K562 (cell line): ENCODE data around the gene PRCP. TPM values are rescaled to one million over a fixed set of nuclear protein-coding genes. Genes with fewer than 3 reads are reported as not detected.

Experiments
- ATF7 ChIP-seq: fragments of 450-650 bp; IDR thresholded peaks from 2 replicates; pipeline ENCODE4 v1.7.1; 2014; ENCODE audit warnings: mild to moderate bottlenecking, moderate library complexity
- CCAR2 ChIP-seq: fragments of 200-400 bp; formaldehyde crosslinking; IDR thresholded peaks from 2 replicates; pipeline ENCODE4 v1.6.1; 2017; ENCODE audit warnings: mild to moderate bottlenecking, low read depth, low read length
- EZH2 ChIP-seq: IDR thresholded peaks from 2 replicates; pipeline ENCODE4 v1.6.1; 2012; ENCODE audit warnings: low read depth, mild to moderate bottlenecking, inconsistent platforms, low read length, borderline replicate concordance
- MTA3 ChIP-seq: fragments of 450-650 bp; formaldehyde crosslinking; IDR thresholded peaks from 2 replicates; pipeline ENCODE4 v1.6.1; 2017; ENCODE audit warnings: mild to moderate bottlenecking, borderline replicate concordance
- NR4A1 ChIP-seq, 2 experiments: fragments of 250-450 bp in 1 of 2; fragments of 450-650 bp in 1 of 2; sonication (Bioruptor Pico) in 1 of 2; IDR thresholded peaks; 2 replicates each; pipeline versions ENCODE4 v1.4.0 to v1.6.1; 2016 to 2020; ENCODE audit warnings: mild to moderate bottlenecking in 2 of 2, missing compliant biosample characterization in 1 of 2, missing genetic modification characterization in 1 of 2, moderate library complexity in 1 of 2
- PHB ChIP-seq: fragments of 250-450 bp; sonication (Bioruptor Pico); IDR thresholded peaks from 2 replicates; pipeline ENCODE4 v1.5.0; 2021
- RBM34 ChIP-seq: fragments of 200-400 bp; formaldehyde crosslinking; IDR thresholded peaks from 2 replicates; pipeline ENCODE4 v1.6.1; 2018; ENCODE audit warnings: low read length, borderline replicate concordance; ENCODE audit not compliant: insufficient read depth
- RREB1 ChIP-seq: fragments of 250-450 bp; sonication (Bioruptor Pico); IDR thresholded peaks from 2 replicates; pipeline ENCODE4 v1.4.0; 2020
- TCF7 ChIP-seq: sonication (generic); IDR thresholded peaks from 2 replicates; pipeline ENCODE4 v1.6.1; 2016; ENCODE audit warnings: antibody characterized with exemption, borderline replicate concordance
- YBX1 ChIP-seq: fragments of 450-650 bp; IDR thresholded peaks from 2 replicates; pipeline ENCODE4 v1.7.1; 2016; ENCODE audit warnings: mild to moderate bottlenecking
- ZBTB11 ChIP-seq, 3 experiments: fragments of 200-800 bp in 1 of 3; fragments of 250-450 bp in 1 of 3; fragments of 450-650 bp in 1 of 3; sonication (Bioruptor Pico) in 1 of 3; sonication (Bioruptor generic) in 1 of 3; formaldehyde crosslinking in 1 of 3; IDR thresholded peaks; 2 replicates each; pipeline versions ENCODE4 v1.6.1 to v1.8.0; 2016 to 2022; ENCODE audit warnings: mild to moderate bottlenecking in 2 of 3, missing genetic modification characterization in 2 of 3, missing compliant biosample characterization in 1 of 3, moderate library complexity in 1 of 3
- ZNF133 ChIP-seq: fragments of 250-450 bp; sonication (Bioruptor Pico); IDR thresholded peaks from 2 replicates; pipeline ENCODE4 v1.4.0; 2020; ENCODE audit warnings: mild to moderate bottlenecking
- polyA plus RNA-seq, 8 experiments: library from polyadenylated mRNA; depleted of rRNA in 4 of 8; stranded (reverse) in 5 of 8; unstranded in 3 of 8; fragments of >200 nt; fragmentation: Nextera tagmentation in 2 of 8; fragmentation: Illumina TruSeq in 1 of 8; extraction: Ambion mirVana in 2 of 8; extraction: Trizol in 1 of 8; gene quantifications; 2 replicates each; pipeline versions ENCODE4 v1.2.1 to v1.2.3, GENCODE V29; 2011 to 2014; ENCODE audit warnings: inconsistent platforms in 1 of 8, missing spikeins in 1 of 8
- total RNA-seq, 7 experiments: library from RNA; depleted of rRNA in 6 of 7; stranded (reverse); fragments of >200 nt in 6 of 7; fragmentation: Illumina TruSeq in 2 of 7; extraction: Trizol in 2 of 7; gene quantifications; 2 replicates each; pipeline versions ENCODE4 v1.2.1 to v1.2.3, GENCODE V29; 2011 to 2021; ENCODE audit warnings: low replicate concordance in 1 of 7
- TF ChIP-seq, protein P1 (sequence below): fragments of 200-800 bp; sonication (Bioruptor generic); IDR thresholded peaks from 2 replicates; pipeline ENCODE4 v1.6.1; 2017; ENCODE audit warnings: missing genetic modification characterization, missing compliant biosample characterization
- TF ChIP-seq, protein P2 (sequence below): fragments of 250-450 bp; sonication (Bioruptor Pico); IDR thresholded peaks from 2 replicates; pipeline ENCODE4 v1.4.0; 2020; ENCODE audit warnings: mild to moderate bottlenecking, moderate library complexity, borderline replicate concordance

The PRCP gene
- total and polyA plus RNA-seq, 9 of the 15 experiments (the other 6 are each of a cell fraction or from before 2014, with no cell fraction given): 9.5 to 43.1 (median 23.2) TPM

DNA sequence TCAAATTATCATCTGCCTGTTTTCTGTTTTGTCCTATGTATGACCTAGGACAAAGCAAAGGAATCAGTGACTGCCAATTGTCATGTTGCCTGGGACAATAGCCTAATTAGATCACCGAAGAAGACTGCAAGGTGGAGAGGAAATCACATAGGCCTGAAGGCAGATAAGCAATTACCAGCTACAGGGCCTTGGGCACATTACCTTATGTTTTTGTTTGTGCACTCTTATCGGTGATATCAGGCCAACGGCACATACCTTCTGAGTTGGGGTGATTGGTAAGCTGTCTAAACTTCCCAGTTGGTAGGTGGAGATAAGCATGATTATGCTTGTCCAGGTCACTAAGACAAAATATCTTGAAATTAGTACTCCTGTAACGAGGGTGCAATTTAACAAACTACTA lies 108.5 kb downstream of the PRCP start (continued):
- no peak for TF ChIP-seq ZBTB11 (CRISPR knock-in tag; IDR thresholded peaks at IDR 0.05)
- no peak for TF ChIP-seq RREB1 (CRISPR knock-in tag)
- TF ChIP-seq, protein P1, sequence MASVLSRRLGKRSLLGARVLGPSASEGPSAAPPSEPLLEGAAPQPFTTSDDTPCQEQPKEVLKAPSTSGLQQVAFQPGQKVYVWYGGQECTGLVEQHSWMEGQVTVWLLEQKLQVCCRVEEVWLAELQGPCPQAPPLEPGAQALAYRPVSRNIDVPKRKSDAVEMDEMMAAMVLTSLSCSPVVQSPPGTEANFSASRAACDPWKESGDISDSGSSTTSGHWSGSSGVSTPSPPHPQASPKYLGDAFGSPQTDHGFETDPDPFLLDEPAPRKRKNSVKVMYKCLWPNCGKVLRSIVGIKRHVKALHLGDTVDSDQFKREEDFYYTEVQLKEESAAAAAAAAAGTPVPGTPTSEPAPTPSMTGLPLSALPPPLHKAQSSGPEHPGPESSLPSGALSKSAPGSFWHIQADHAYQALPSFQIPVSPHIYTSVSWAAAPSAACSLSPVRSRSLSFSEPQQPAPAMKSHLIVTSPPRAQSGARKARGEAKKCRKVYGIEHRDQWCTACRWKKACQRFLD (CRISPR knock-in tag): no peak
- TF ChIP-seq CCAR2: no peak
- no peak for TF ChIP-seq NR4A1 (CRISPR knock-in tag; IDR thresholded peaks at IDR 0.05)
- TF ChIP-seq NR4A1 (tag; IDR thresholded peaks at IDR 0.05): no peak
- TF ChIP-seq TCF7: no peak
- TF ChIP-seq ZNF133 (CRISPR knock-in tag): no peak
- TF ChIP-seq EZH2: no peak; the same call in 1 of the 2 replicates
- TF ChIP-seq, protein P2, sequence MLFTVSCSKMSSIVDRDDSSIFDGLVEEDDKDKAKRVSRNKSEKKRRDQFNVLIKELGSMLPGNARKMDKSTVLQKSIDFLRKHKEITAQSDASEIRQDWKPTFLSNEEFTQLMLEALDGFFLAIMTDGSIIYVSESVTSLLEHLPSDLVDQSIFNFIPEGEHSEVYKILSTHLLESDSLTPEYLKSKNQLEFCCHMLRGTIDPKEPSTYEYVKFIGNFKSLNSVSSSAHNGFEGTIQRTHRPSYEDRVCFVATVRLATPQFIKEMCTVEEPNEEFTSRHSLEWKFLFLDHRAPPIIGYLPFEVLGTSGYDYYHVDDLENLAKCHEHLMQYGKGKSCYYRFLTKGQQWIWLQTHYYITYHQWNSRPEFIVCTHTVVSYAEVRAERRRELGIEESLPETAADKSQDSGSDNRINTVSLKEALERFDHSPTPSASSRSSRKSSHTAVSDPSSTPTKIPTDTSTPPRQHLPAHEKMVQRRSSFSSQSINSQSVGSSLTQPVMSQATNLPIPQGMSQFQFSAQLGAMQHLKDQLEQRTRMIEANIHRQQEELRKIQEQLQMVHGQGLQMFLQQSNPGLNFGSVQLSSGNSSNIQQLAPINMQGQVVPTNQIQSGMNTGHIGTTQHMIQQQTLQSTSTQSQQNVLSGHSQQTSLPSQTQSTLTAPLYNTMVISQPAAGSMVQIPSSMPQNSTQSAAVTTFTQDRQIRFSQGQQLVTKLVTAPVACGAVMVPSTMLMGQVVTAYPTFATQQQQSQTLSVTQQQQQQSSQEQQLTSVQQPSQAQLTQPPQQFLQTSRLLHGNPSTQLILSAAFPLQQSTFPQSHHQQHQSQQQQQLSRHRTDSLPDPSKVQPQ (CRISPR knock-in tag): no peak
- peak; percentile 62 for TF ChIP-seq ATF7
- TF ChIP-seq PHB: no peak
- no peak for TF ChIP-seq YBX1
- TF ChIP-seq RBM34: no peak
- 0 out of 2 replicates have a peak, but pooled peaks have one; percentile 48 for TF ChIP-seq MTA3
